NCI-H1694 treated with DMSO at 0.1 percent for 48 hours (cell line): ENCODE data around the gene TTC3.
"Not testable (repeated sequence)": the region's sequence is repeated elsewhere in the genome, so short reads cannot be mapped to it uniquely, and the experiment has no call there.

Experiments
- DNase-seq: peaks from one replicate; lab custom pipeline; 2025; lab: John Stamatoyannopoulos, UW

TTC3 gene

GRCh38 chr21:37095821-37096220 lies 22.8 kb downstream of the TTC3 start:
- no peak for DNase-seq

DNA sequence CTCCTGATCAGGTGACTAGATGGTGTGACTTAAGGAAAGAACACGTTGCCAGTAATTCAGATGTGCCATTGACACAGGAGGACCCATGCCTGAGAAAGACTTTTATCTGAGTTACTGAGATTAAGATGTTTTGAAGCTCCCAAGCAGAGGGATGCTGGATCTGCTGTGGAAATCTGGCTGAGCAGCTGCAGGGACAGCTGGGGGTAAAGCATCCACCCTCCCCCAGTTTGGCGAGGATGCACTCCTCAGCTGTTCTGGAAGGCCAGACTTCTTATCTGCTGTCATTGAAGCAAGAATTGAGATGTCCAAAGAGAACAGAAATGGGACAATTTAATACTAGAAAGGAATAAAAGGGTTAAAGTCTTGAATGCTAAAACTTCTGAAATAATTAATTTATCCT lies 25.7 kb downstream of the TTC3 start:
- DNase-seq, result no peak

DNA sequence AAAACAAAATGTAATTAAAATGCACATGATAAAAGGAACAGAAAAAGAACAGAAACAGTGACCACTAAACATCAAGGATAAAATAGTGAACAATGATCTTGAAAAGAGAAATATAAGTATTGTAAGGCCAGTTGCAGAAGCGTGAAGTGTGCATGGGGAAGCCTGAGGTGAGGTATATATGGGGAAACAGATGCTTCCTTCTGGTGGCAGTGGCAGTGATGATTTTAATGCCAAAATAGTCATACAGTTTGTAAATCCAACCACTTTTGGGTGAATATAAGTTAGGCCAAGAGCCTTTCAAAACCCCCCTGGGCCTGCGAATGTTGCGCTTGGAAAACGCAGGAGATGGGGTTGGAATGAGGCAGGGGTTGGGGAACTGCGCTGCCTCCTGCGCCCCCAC lies 27.3 kb downstream of the TTC3 start:
- DNase-seq, result no peak

GRCh38 chr21:37101384-37101783 lies 28.3 kb downstream of the TTC3 start:
- no peak for DNase-seq

DNA sequence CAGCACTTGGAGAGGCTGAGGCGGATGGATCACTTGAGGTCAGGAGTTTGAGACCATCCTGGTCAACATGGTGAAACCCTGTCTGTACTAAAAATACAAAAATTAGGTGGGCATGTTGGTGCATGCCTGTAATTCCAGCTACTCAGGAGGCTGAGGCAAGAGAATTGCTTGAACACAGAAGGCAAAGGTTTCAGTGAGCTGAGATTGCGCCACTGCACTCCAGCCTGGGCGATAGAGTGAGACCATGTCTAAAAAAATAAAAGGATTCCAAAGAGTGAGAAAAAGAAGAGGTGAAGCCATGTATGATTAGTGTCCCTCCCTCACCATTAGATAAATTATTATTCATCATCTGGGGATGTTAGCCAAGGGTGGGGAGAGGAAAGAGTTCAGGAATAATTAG lies 29.7 kb downstream of the TTC3 start:
- DNase-seq, result not testable (repeated sequence)

GRCh38 chr21:37106998-37107397 lies 33.9 kb downstream of the TTC3 start:
- DNase-seq, result no peak

DNA sequence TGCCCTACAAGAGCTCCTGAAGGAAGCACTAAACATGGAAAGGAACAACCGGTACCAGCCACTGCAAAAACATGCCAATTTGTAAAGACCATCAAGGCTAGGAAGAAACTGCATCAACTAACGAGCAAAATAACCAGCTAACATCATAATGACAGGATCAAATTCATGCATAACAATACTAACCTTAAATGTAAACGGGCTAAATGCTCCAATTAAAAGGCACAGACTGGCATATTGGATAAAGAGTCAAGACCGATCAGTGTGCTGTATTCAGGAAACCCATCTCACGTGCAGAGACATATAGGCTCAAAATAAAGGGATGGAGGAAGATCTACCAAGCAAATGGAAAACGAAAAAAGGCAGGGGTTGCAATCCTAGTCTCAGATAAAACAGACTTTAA lies 38.0 kb downstream of the TTC3 start:
- DNase-seq, result not testable (repeated sequence)

DNA sequence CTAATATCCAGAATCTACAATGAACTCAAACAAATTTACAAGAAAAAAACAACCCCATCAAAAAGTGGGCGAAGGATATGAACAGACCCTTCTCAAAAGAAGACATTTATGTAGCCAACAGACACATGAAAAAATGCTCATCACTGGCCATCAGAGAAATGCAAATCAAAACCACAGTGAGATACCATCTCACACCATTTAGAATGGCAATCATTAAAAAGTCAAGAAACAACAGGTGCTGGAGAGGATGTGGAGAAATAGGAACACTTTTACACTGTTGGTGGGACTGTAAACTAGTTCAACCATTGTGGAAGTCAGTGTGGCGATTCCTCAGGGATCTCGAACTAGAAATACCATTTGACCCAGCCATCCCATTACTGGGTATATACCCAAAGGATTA lies 41.2 kb downstream of the TTC3 start:
- DNase-seq, result not testable (repeated sequence)

GRCh38 chr21:37116459-37116858 lies 43.4 kb downstream of the TTC3 start:
- not testable (repeated sequence) for DNase-seq

- no peak for DNase-seq
Observed at GRCh38 chr21:37117204-37117603, 44.1 kb downstream of the TTC3 start.

- DNase-seq, result no peak
Observed at GRCh38 chr21:37118187-37118826, 45.3 kb downstream of the TTC3 start.

GRCh38 chr21:37119421-37120218 lies 46.6 kb downstream of the TTC3 start:
- DNase-seq, result no peak

DNA sequence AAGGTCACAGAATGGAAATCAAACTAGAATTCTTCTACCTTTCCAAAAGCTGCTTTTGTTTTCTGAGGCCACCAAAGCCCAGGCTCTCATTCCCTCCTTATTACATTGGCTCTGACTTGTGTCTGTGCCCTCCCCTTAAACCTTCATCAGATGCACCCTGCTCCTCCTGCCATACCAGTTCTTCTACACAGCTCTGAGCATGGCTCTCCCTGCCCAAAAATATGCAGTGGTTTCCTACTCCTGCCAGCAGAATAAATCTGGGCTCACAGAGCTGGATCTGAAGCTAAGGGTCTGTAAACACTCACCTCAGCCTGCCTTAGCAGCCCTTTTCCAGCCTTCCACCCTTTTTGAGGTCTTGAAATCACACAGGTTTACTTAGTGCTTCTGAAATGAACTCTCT lies 55.0 kb downstream of the TTC3 start:
- no peak for DNase-seq

- no peak for DNase-seq
Observed at GRCh38 chr21:37130971-37131370, 57.9 kb downstream of the TTC3 start.

DNA sequence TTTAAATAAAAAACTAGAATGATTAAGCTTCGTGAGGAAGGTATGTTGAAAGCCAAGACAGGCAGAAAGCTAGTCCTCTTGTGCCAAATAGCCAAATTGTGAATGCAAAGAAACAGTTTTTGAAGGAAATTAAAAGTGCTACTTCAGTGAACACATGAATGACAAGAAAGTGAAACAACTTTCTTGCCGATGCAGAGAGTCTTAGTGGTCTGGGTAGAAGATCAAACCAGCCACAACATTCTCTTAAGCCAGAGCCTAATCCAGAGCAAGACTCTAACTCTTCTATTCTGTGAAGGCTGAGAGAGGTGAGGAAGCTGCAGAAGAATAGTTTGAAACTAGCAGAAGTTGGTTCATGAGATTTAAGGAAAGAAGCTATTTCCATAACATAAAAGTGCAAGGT lies 63.2 kb downstream of the TTC3 start:
- no peak for DNase-seq

- DNase-seq, result no peak
Observed at GRCh38 chr21:37136744-37137143, 63.7 kb downstream of the TTC3 start.

GRCh38 chr21:37139154-37139553 lies 66.1 kb downstream of the TTC3 start:
- no peak for DNase-seq

GRCh38 chr21:37139902-37140301 lies 66.8 kb downstream of the TTC3 start:
- DNase-seq, result no peak

DNA sequence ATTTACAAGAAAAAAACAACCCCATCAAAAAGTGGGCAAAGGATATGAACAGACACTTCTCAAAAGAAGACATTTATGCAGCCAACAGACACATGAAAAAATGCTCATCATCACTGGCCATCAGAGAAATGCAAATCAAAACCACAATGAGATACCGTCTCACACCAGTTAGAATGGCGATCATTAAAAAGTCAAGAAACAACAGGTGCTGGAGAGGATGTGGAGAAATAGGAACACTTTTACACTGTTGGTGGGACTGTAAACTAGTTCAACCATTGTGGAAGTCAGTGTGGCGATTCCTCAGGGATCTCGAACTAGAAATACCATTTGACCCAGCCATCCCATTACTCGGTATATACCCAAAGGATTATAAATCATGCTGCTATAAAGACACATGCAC lies 70.3 kb downstream of the TTC3 start:
- DNase-seq, result not testable (repeated sequence)

GRCh38 chr21:37145635-37146111 lies 72.6 kb downstream of the TTC3 start:
- no peak for DNase-seq

- no peak for DNase-seq
Observed at GRCh38 chr21:37146320-37147235, 73.5 kb downstream of the TTC3 start.

DNA sequence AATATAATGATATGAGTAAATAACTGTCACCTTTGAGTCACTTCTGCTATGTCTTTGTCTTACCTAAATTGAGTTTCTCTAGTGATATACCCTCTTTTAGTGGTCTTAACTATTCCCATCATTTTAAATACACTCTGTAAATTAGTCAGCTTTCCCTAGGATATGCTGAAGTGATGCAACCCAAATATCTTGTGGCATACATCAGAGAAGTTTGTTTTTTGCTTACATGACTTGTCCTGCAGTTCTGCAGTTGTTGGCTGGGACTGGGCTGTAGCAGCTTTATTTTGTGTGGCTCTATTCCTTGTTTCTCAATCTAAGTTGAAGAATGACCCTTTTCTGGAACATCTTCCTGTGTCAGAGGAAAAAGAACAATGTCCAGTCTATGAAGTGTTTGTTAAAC lies 76.4 kb downstream of the TTC3 start:
- no peak for DNase-seq
